Thyroid gland (tissue), 4 donors: ENCODE data around the gene TSNAX. TPM values are rescaled to one million over a fixed set of nuclear protein-coding genes. Genes with fewer than 3 reads are reported as not detected.

Experiments
- DNase-seq, 2 donors: peaks; one replicate each; pipeline ENCODE4 v3.0.0-alpha.2; 2019
- H3K27ac ChIP-seq, 3 donors: fragments of 200-600 bp; sonication (generic); 1 replicate in 2 of 3; 2 replicates in 1 of 3; pipeline ENCODE4 v1.5.1; 2016 to 2019; ENCODE audit warnings: mild to moderate bottlenecking in 1 of 3, moderate library complexity in 1 of 3
- H3K27me3 ChIP-seq: fragments of 200-600 bp; sonication (generic); one replicate; pipeline ENCODE4 v1.5.1; 2019
- H3K36me3 ChIP-seq, 2 donors: fragments of 200-600 bp; sonication (generic); one replicate each; pipeline ENCODE4 v1.5.1; 2016 to 2019
- H3K4me1 ChIP-seq, 2 donors: fragments of 200-600 bp; sonication (generic); one replicate each; pipeline ENCODE4 v1.5.1; 2017 to 2019
- H3K4me3 ChIP-seq, 3 donors: fragments of 200-600 bp; sonication (generic); replicated peaks in 1 of 3; 1 replicate in 2 of 3; 2 replicates in 1 of 3; pipeline ENCODE4 v1.5.1; 2016; ENCODE audit warnings: mild to moderate bottlenecking in 1 of 3
- H3K9me3 ChIP-seq: fragments of 200-600 bp; sonication (generic); one replicate; pipeline ENCODE4 v1.5.1; 2017
- POLR2A ChIP-seq, 2 donors: fragments of 450-650 bp; IDR thresholded peaks; one replicate each; pipeline ENCODE4 v1.6.1; 2017; ENCODE audit warnings: antibody characterized with exemption in 2 of 2, mild to moderate bottlenecking in 2 of 2, moderate library complexity in 1 of 2
- WGBS, 2 donors: methylation state at CpG; one replicate each; pipeline ENCODE4 v1.1.5; 2017; 5-methylcytosine and 5-hydroxymethylcytosine counted together
- intact Hi-C: fragments of 100-400 bp; cut with DNase I; formaldehyde crosslinking; loops from one replicate; pipeline ENCODE4 v1.15.1; 2023
- total RNA-seq, 4 donors: library from RNA; depleted of rRNA; stranded (reverse); fragments of >200 nt; gene quantifications; one replicate each; pipeline ENCODE4 v1.2.3, GENCODE V29; 2016
- TF ChIP-seq, protein P1 (sequence below), 6 experiments: fragments of 200-600 bp in 3 of 6; fragments of 450-650 bp in 3 of 6; sonication (generic) in 3 of 6; IDR thresholded peaks; one replicate each; pipeline ENCODE4 v1.5.1; 2016 to 2019; ENCODE audit warnings: antibody characterized with exemption in 6 of 6, mild to moderate bottlenecking in 2 of 6, inconsistent platforms in 1 of 6, moderate library complexity in 1 of 6

TSNAX gene
- total RNA-seq, 4 donors from 2014 or later, result 32.0 to 43.7 (median 36.5) TPM

DNA sequence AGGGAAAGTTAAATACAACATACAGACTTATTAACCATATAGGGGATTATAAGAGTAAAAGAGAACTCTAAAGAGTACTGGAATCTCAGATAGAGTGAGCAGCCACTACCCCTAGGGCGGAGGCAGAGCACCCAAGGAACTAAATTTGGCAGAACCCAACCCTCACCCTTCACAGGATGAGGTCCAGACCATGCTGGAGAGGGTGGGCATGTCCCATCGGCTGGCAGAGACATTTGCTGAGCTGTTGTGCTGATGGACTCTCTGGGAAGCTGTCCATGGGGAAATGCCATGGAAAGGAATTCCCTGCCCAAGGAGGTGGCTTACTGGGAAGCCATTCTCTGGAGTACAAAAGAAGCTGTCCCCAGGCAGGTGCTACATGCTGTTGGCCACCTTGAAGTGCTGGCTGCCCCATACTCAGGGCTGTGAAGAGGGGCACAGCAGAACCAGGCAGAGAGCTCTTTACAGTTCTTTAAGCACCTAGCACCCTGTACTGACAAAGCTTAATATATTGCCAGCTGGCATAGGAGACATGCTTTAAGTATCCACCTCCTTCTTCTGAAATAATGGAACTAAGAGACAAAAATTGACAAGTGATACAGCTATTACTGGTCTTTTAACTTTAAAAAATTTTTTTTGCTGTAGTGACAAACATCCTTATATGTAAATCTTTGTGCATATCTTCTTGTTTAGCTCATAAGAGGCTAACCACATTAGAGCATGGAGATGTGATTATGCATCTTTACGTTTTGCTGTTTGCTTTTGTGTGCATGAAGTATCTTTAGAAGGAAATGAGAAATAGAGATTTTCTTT, 29.6 kb downstream of the TSNAX start:
- Histone ChIP-seq H3K4me1 (peaks cover 0 to 7% of the 10 kb centered on the region in 2 donors), H3K9me3 (no peaks in the 10 kb centered on the region), H3K27me3 (no peaks in the 10 kb centered on the region), H3K4me3 (no peak overlapping the region), H3K27ac (no peak overlapping the region), H3K36me3 (no peaks in the 10 kb centered on the region)
- 89 to 94% methylated on average over 3 of the region's 3 CpGs for WGBS, 2 donors
- intact Hi-C loops, result no loop called here
- DNase-seq, result no peak
- TF ChIP-seq, protein P1, sequence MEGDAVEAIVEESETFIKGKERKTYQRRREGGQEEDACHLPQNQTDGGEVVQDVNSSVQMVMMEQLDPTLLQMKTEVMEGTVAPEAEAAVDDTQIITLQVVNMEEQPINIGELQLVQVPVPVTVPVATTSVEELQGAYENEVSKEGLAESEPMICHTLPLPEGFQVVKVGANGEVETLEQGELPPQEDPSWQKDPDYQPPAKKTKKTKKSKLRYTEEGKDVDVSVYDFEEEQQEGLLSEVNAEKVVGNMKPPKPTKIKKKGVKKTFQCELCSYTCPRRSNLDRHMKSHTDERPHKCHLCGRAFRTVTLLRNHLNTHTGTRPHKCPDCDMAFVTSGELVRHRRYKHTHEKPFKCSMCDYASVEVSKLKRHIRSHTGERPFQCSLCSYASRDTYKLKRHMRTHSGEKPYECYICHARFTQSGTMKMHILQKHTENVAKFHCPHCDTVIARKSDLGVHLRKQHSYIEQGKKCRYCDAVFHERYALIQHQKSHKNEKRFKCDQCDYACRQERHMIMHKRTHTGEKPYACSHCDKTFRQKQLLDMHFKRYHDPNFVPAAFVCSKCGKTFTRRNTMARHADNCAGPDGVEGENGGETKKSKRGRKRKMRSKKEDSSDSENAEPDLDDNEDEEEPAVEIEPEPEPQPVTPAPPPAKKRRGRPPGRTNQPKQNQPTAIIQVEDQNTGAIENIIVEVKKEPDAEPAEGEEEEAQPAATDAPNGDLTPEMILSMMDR (IDR thresholded peaks at IDR 0.05), result no peak
- no peak for TF ChIP-seq POLR2A (IDR thresholded peaks at IDR 0.05)

DNA sequence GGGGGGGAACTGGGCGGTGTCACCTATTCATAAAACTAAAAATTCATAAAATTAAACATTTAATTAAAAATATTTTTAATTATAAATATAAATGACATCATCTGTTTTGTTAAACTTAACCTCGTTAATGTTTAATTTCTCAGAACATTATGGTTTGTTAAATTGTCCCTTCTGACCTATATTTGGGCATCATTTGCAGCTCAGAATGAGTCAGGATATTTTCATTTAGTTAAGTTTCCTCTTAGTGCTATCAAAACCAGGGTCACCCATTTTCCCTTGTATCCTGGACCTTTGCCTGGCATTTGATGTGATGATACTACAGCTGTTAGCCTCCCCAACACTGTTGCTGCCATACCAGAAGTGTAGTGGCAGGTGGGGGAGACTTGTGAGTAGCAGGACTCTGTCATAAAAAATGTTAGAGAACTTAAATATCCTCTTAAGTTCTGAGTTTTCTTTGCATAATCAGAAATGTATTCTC, 30.3 kb downstream of the TSNAX start:
- WGBS, 2 donors, result 90 to 92% methylated on average over 2 of the region's 2 CpGs
- intact Hi-C loops, result no loop called here
- Histone ChIP-seq H3K27me3 (no peaks in the 10 kb centered on the region), H3K4me3 (no peak overlapping the region), H3K9me3 (no peaks in the 10 kb centered on the region), H3K36me3 (no peaks in the 10 kb centered on the region), H3K4me1 (peaks cover 0 to 7% of the 10 kb centered on the region in 2 donors), H3K27ac (no peak overlapping the region)
- no peak for DNase-seq
- no peak for TF ChIP-seq POLR2A (IDR thresholded peaks at IDR 0.05)
- TF ChIP-seq, protein P1 (IDR thresholded peaks at IDR 0.05), result no peak

DNA sequence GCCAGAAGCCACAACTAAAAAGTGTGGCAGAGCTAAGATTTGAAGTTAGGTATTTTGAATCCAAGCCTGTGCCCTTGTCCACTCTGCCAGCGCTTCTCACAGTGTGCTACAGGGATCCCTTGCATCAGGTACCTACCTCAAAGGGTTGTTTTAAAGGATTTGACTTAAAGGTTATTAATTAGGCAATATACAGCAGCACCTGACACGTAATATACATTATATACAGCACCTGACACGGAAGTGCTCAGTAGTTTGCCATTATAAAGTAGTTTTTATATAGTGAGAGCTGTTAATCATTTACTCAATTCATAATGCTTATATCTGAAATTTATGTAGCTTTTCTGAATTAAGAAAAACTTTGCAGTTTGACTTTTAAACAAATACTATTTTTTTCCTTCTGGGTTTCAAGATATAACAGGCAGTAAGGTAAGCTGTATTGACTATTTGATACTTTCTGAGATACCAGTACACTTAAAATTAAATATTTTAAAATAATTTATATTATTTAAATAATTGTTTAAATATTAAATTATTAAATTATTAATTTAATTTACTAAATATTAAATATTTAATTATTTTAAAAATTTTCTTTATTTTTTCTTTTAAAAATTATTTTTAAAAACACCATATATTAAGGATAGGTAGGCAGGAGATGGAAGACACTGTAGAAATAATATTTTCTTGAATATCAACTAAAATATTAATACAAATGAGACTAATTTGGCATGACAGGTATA, 33.3 kb downstream of the TSNAX start:
- WGBS, 2 donors, result 97 to 98% methylated on average over 3 of the region's 3 CpGs

DNA sequence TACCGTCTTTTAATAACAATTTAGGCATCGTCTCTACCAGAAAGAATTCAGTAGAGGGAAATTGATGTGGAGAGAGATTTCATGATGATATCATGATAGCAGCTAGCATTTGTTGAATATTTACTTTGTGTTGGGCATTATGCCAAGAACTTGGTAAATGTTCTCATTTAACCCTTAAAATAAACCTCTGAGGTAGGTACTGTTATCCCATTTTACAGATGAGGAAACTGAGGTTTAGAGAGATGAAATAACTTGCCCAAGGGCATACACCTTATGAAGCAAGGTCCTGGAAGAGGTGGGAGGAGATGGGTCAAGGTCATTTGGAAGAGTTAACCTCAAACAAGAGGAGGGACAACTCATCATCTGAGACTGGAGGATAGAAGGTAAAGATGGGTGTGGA, 34.8 kb downstream of the TSNAX start:
- H3K4me3 ChIP-seq, result no peak overlapping the region
- WGBS, 2 donors, result 86 to 87% methylated on average over 2 of the region's 2 CpGs
- H3K36me3 ChIP-seq, result no peaks in the 10 kb centered on the region
- intact Hi-C loops, result no loop called here
- DNase-seq, result no peak
- H3K27ac ChIP-seq, result no peak overlapping the region
- H3K4me1 ChIP-seq, result peaks cover 0 to 3% of the 10 kb centered on the region in 2 donors
- H3K27me3 ChIP-seq, result no peaks in the 10 kb centered on the region
- H3K9me3 ChIP-seq, result no peaks in the 10 kb centered on the region
- no peak for TF ChIP-seq POLR2A (IDR thresholded peaks at IDR 0.05)
- TF ChIP-seq, protein P1 (IDR thresholded peaks at IDR 0.05), result no peak

More for the DNA sequence above, 33.3 kb downstream of the TSNAX start:
- no peak overlapping the region for H3K4me3 ChIP-seq
- TF ChIP-seq, protein P1 (IDR thresholded peaks at IDR 0.05), result no peak
- TF ChIP-seq POLR2A (IDR thresholded peaks at IDR 0.05), result no peak
- no peak overlapping the region for H3K27ac ChIP-seq
- H3K9me3 ChIP-seq, result no peaks in the 10 kb centered on the region
- no peaks in the 10 kb centered on the region for H3K36me3 ChIP-seq
- peaks cover 0 to 7% of the 10 kb centered on the region in 2 donors for H3K4me1 ChIP-seq
- DNase-seq, result no peak
- intact Hi-C loops, result no loop called here
- no peaks in the 10 kb centered on the region for H3K27me3 ChIP-seq

DNA sequence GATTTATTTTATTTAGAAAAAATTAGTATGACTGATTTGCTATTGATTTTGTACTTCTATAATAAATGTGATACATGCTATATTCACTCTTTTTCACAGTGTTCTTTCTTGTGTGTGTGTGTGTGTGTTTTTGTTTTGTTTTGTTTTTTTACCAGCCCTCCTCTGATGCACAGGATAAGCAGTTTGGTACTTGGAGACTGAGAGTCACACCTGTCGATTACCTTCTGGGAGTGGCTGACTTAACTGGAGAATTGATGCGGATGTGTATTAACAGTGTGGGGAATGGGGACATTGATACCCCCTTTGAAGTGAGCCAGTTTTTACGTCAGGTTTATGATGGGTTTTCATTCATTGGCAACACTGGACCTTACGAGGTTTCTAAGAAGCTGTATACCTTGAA, 35.9 kb downstream of the TSNAX start:
- Histone ChIP-seq H3K4me3 (no peak overlapping the region), H3K27me3 (no peaks in the 10 kb centered on the region), H3K4me1 (no peaks in the 10 kb centered on the region), H3K36me3 (no peaks in the 10 kb centered on the region), H3K27ac (no peak overlapping the region), H3K9me3 (no peaks in the 10 kb centered on the region)
- intact Hi-C loops, result no loop called here
- WGBS, 2 donors, result 97 to 98% methylated on average over 4 of the region's 4 CpGs
- TF ChIP-seq, protein P1 (IDR thresholded peaks at IDR 0.05), result no peak
- no peak for TF ChIP-seq POLR2A (IDR thresholded peaks at IDR 0.05)
- no peak for DNase-seq
